ENCODE results near the gene TRMT2A. TPM values are rescaled to one million over a fixed set of nuclear protein-coding genes. Genes with fewer than 3 reads are reported as not detected.

Gene TRMT2A
- total and polyA plus RNA-seq, 2 of the 8 experiments (the other 6 are each of a cell fraction or from before 2014, with no cell fraction given), result 44.9 to 50.3 TPM

DNA sequence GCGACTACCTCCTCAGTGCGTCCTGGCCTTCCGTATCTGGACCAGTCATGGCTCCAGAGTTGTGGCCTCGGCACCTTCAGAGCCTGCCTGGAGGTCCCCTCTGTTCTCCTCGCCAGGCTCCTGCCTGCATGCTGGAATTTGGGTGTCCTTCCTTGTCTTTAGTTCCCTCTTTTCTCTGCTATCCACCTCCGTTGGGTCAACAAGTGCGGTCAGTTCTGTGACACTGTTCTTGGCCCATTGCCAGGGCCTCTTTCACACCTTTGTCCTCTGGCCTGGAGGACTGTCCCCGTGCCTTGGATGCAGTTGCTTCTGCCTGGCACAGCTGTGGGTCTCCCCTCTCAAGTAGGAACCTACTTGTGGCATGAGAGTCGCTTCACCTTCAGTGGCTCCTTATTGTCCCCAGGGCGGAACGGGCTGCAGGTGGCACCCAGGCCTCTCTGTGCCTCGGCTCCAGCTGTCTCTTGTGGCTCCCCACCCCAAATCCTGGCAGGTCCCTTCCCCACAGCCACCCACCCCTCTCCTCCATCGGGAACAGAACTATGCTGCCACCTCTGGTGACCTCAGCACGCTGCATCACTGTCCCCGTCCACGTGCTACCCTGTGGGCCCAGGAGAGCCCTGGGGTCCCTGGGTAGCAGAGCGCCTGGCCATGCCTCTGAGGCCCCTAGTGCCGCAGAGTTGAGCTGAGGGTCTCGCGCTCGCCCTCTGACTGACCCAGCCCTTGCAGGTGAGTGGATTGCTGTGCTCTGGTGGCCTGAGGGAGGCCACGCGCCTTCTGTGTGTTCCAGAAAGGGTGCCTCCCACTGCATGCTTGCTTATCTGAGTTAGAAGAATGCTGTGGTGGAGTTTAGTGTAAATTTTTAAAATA is 32.2 kb downstream of the TRMT2A start (continued):
- TF ChIP-seq KDM4A (IDR thresholded peaks at IDR 0.05; ENCODE audit: low read depth, low read length, severe bottlenecking) (no peak), POLR2A (IDR thresholded peaks at IDR 0.05; ENCODE audit: control extremely low read depth in 1 of 2, low read depth in 2 of 2, low read length in 2 of 2) (no peak), GTF2F1 (IDR thresholded peaks at IDR 0.05; ENCODE audit: borderline replicate concordance, low read depth, low read length) (no peak), POU5F1 (IDR thresholded peaks at IDR 0.05; ENCODE audit: low read depth, low read length) (no peak), CBX8 (IDR thresholded peaks at IDR 0.05; ENCODE audit: borderline replicate concordance, low read depth, low read length) (no peak), RFX5 (IDR thresholded peaks at IDR 0.05; ENCODE audit: borderline replicate concordance, low read depth, low read length) (no peak), JUND (IDR thresholded peaks at IDR 0.05; ENCODE audit: low read length) (peak; percentile 43; the same call in 1 of the 2 replicates), MAFK (IDR thresholded peaks at IDR 0.05; ENCODE audit: low read depth, low read length) (no peak), KDM1A (IDR thresholded peaks at IDR 0.05; ENCODE audit: borderline replicate concordance, low read length) (no peak), SP2 (IDR thresholded peaks at IDR 0.05; ENCODE audit: low read length) (no peak), EP300 (IDR thresholded peaks at IDR 0.05; ENCODE audit: borderline replicate concordance in 1 of 2, low read depth in 2 of 2, low read length in 2 of 2) (no peak), SUZ12 (IDR thresholded peaks at IDR 0.05; ENCODE audit: low read length) (no peak), SAP30 (IDR thresholded peaks at IDR 0.05; ENCODE audit: insufficient read depth, insufficient replicate concordance, low read length) (no peak), SIRT6 (IDR thresholded peaks at IDR 0.05; ENCODE audit: low read length) (no peak), FOSL1 (IDR thresholded peaks at IDR 0.05; ENCODE audit: insufficient read depth, low read depth, low read length) (no peak), TBP (IDR thresholded peaks at IDR 0.05; ENCODE audit: low read depth, low read length) (no peak), RBBP5 (IDR thresholded peaks at IDR 0.05; ENCODE audit: borderline replicate concordance, low read depth, low read length) (no peak), SP1 (IDR thresholded peaks at IDR 0.05; ENCODE audit: low read depth, low read length) (no peak), ASH2L (IDR thresholded peaks at IDR 0.05; ENCODE audit: low read length) (no peak), CHD1 (IDR thresholded peaks at IDR 0.05; ENCODE audit: low read depth, low read length) (no peak)
- TF ChIP-seq, protein P1, sequence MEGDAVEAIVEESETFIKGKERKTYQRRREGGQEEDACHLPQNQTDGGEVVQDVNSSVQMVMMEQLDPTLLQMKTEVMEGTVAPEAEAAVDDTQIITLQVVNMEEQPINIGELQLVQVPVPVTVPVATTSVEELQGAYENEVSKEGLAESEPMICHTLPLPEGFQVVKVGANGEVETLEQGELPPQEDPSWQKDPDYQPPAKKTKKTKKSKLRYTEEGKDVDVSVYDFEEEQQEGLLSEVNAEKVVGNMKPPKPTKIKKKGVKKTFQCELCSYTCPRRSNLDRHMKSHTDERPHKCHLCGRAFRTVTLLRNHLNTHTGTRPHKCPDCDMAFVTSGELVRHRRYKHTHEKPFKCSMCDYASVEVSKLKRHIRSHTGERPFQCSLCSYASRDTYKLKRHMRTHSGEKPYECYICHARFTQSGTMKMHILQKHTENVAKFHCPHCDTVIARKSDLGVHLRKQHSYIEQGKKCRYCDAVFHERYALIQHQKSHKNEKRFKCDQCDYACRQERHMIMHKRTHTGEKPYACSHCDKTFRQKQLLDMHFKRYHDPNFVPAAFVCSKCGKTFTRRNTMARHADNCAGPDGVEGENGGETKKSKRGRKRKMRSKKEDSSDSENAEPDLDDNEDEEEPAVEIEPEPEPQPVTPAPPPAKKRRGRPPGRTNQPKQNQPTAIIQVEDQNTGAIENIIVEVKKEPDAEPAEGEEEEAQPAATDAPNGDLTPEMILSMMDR (IDR thresholded peaks at IDR 0.05; ENCODE audit: control extremely low read depth in 1 of 3, insufficient read depth in 1 of 3, low read depth in 1 of 3, low read length in 3 of 3), result peak; percentile 69 to 89 (median 78)
